ENCODE results near the gene TFIP11.
"Not testable (repeated sequence)": the region's sequence is repeated elsewhere in the genome, so short reads cannot be mapped to it uniquely, and the experiment has no call there.

Gene TFIP11

DNA sequence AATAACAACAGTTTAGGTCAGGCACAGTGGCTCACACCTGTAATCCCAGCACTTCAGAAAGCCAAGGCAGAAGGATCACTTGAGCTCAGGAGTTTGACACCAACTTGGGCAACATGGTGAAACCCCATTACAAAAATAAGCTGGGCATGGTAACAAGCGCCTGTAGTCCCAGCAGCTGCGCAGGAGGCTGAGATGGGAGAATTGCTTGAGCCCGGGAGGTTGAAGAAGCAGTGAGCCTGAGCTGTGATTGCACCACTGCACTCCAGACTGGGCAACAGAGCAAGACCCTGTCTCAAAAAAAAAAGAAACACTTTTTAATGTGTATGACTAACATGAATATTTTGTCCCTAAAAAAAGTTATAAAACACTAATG is 24.5 kb upstream of the TFIP11 start:
- no peaks in the 10 kb centered on the region for H3K27me3 ChIP-seq (ENCODE audit: control insufficient read depth, insufficient read depth, low read length)
- H3K4me1 ChIP-seq (ENCODE audit: control insufficient read depth, low read depth, low read length) = no peaks in the 10 kb centered on the region
- no peak overlapping the region for H3K9ac ChIP-seq (ENCODE audit: low read length)
- peaks cover 57% of the 10 kb centered on the region for H3K36me3 ChIP-seq (ENCODE audit: control insufficient read depth, low read depth, low read length)
- no peaks in the 10 kb centered on the region for H3K9me3 ChIP-seq (ENCODE audit: control insufficient read depth, low read depth, low read length)
- no peak overlapping the region for H3K27ac ChIP-seq (ENCODE audit: low read length)
- H3K4me3 ChIP-seq (ENCODE audit: low read length) = no peak overlapping the region

GRCh38 chr22:26536056-26536761 is 23.9 kb upstream of the TFIP11 start:
- H3K36me3 ChIP-seq (ENCODE audit: control insufficient read depth, low read depth, low read length) = peaks cover 58% of the 10 kb centered on the region
- H3K4me3 ChIP-seq (ENCODE audit: low read length) = no peak overlapping the region
- H3K4me1 ChIP-seq (ENCODE audit: control insufficient read depth, low read depth, low read length) = no peaks in the 10 kb centered on the region
- no peak overlapping the region for H3K27ac ChIP-seq (ENCODE audit: low read length)
- no peaks in the 10 kb centered on the region for H3K9me3 ChIP-seq (ENCODE audit: control insufficient read depth, low read depth, low read length)
- no peak overlapping the region for H3K9ac ChIP-seq (ENCODE audit: low read length)
- H3K27me3 ChIP-seq (ENCODE audit: control insufficient read depth, insufficient read depth, low read length) = no peaks in the 10 kb centered on the region

GRCh38 chr22:26535603-26535908 is 23.3 kb upstream of the TFIP11 start:
- H3K9ac ChIP-seq (ENCODE audit: low read length) = no peak overlapping the region
- peaks cover 57% of the 10 kb centered on the region for H3K36me3 ChIP-seq (ENCODE audit: control insufficient read depth, low read depth, low read length)
- H3K27ac ChIP-seq (ENCODE audit: low read length) = no peak overlapping the region
- H3K9me3 ChIP-seq (ENCODE audit: control insufficient read depth, low read depth, low read length) = no peaks in the 10 kb centered on the region
- no peaks in the 10 kb centered on the region for H3K4me1 ChIP-seq (ENCODE audit: control insufficient read depth, low read depth, low read length)
- H3K27me3 ChIP-seq (ENCODE audit: control insufficient read depth, insufficient read depth, low read length) = no peaks in the 10 kb centered on the region
- no peak overlapping the region for H3K4me3 ChIP-seq (ENCODE audit: low read length)

- Histone ChIP-seq H3K27ac (ENCODE audit: low read length) (no peak overlapping the region), H3K4me3 (ENCODE audit: low read length) (no peak overlapping the region), H3K27me3 (ENCODE audit: control insufficient read depth, insufficient read depth, low read length) (no peaks in the 10 kb centered on the region), H3K9ac (ENCODE audit: low read length) (no peak overlapping the region), H3K9me3 (ENCODE audit: control insufficient read depth, low read depth, low read length) (no peaks in the 10 kb centered on the region), H3K4me1 (ENCODE audit: control insufficient read depth, low read depth, low read length) (no peaks in the 10 kb centered on the region), H3K36me3 (ENCODE audit: control insufficient read depth, low read depth, low read length) (peaks cover 55% of the 10 kb centered on the region)
These were observed 22.8 kb upstream of the TFIP11 start for GRCh38 chr22:26534874-26535602.

GRCh38 chr22:26534171-26534855 is 22.0 kb upstream of the TFIP11 start:
- no peaks in the 10 kb centered on the region for H3K4me1 ChIP-seq (ENCODE audit: control insufficient read depth, low read depth, low read length)
- H3K36me3 ChIP-seq (ENCODE audit: control insufficient read depth, low read depth, low read length) = peaks cover 50% of the 10 kb centered on the region
- H3K4me3 ChIP-seq (ENCODE audit: low read length) = no peak overlapping the region
- no peak overlapping the region for H3K27ac ChIP-seq (ENCODE audit: low read length)
- H3K9ac ChIP-seq (ENCODE audit: low read length) = no peak overlapping the region
- no peaks in the 10 kb centered on the region for H3K9me3 ChIP-seq (ENCODE audit: control insufficient read depth, low read depth, low read length)
- H3K27me3 ChIP-seq (ENCODE audit: control insufficient read depth, insufficient read depth, low read length) = no peaks in the 10 kb centered on the region

DNA sequence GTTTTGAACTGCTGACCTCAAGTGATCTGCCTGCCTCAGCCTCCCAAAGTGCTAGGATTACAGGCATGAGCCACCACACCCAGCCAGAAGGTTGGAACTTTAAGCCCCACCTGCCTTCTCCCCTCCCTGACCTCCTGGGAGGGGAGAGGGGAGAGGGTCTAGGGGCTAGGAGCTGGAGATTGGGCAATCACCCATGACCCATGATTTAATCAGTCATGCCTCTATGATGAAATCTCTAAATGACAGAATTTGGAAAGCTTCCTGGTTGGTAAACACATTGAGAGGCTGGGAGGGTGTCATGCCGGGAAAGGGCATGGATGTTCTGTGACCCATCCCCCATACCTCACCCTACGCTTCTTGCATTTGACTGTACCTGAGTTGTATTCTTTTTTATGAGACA is 17.1 kb upstream of the TFIP11 start:
- Histone ChIP-seq H3K9ac (ENCODE audit: low read length) (no peak overlapping the region), H3K4me1 (ENCODE audit: control insufficient read depth, low read depth, low read length) (no peaks in the 10 kb centered on the region), H3K27me3 (ENCODE audit: control insufficient read depth, insufficient read depth, low read length) (no peaks in the 10 kb centered on the region), H3K4me3 (ENCODE audit: low read length) (no peak overlapping the region), H3K36me3 (ENCODE audit: control insufficient read depth, low read depth, low read length) (peaks cover 59% of the 10 kb centered on the region), H3K27ac (ENCODE audit: low read length) (no peak overlapping the region), H3K9me3 (ENCODE audit: control insufficient read depth, low read depth, low read length) (no peaks in the 10 kb centered on the region)

GRCh38 chr22:26528518-26528917 is 16.2 kb upstream of the TFIP11 start:
- not testable (repeated sequence) for H3K9ac ChIP-seq (ENCODE audit: low read length); H3K4me3 ChIP-seq (ENCODE audit: low read length); H3K27me3 ChIP-seq (ENCODE audit: control insufficient read depth, insufficient read depth, low read length); H3K4me1 ChIP-seq (ENCODE audit: control insufficient read depth, low read depth, low read length); H3K27ac ChIP-seq (ENCODE audit: low read length); H3K9me3 ChIP-seq (ENCODE audit: control insufficient read depth, low read depth, low read length)
- H3K36me3 ChIP-seq (ENCODE audit: control insufficient read depth, low read depth, low read length) = peaks cover 65% of the 10 kb centered on the region

- Histone ChIP-seq H3K4me1 (ENCODE audit: control insufficient read depth, low read depth, low read length) (no peaks in the 10 kb centered on the region), H3K9me3 (ENCODE audit: control insufficient read depth, low read depth, low read length) (no peaks in the 10 kb centered on the region), H3K27ac (ENCODE audit: low read length) (no peak overlapping the region), H3K4me3 (ENCODE audit: low read length) (no peak overlapping the region), H3K9ac (ENCODE audit: low read length) (no peak overlapping the region), H3K27me3 (ENCODE audit: control insufficient read depth, insufficient read depth, low read length) (no peaks in the 10 kb centered on the region), H3K36me3 (ENCODE audit: control insufficient read depth, low read depth, low read length) (peaks cover 63% of the 10 kb centered on the region)
These were observed 15.5 kb upstream of the TFIP11 start for GRCh38 chr22:26527574-26528465.

GRCh38 chr22:26527167-26527566 is 14.9 kb upstream of the TFIP11 start:
- no peak overlapping the region for H3K9ac ChIP-seq (ENCODE audit: low read length)
- H3K27ac ChIP-seq (ENCODE audit: low read length) = no peak overlapping the region
- no peak overlapping the region for H3K4me3 ChIP-seq (ENCODE audit: low read length)
- peaks cover 57% of the 10 kb centered on the region for H3K36me3 ChIP-seq (ENCODE audit: control insufficient read depth, low read depth, low read length)
- no peaks in the 10 kb centered on the region for H3K27me3 ChIP-seq (ENCODE audit: control insufficient read depth, insufficient read depth, low read length)
- H3K4me1 ChIP-seq (ENCODE audit: control insufficient read depth, low read depth, low read length) = no peaks in the 10 kb centered on the region
- H3K9me3 ChIP-seq (ENCODE audit: control insufficient read depth, low read depth, low read length) = no peaks in the 10 kb centered on the region

GRCh38 chr22:26525946-26526564 is 13.8 kb upstream of the TFIP11 start:
- H3K4me3 ChIP-seq (ENCODE audit: low read length) = no peak overlapping the region
- no peaks in the 10 kb centered on the region for H3K9me3 ChIP-seq (ENCODE audit: control insufficient read depth, low read depth, low read length)
- no peaks in the 10 kb centered on the region for H3K27me3 ChIP-seq (ENCODE audit: control insufficient read depth, insufficient read depth, low read length)
- no peak overlapping the region for H3K27ac ChIP-seq (ENCODE audit: low read length)
- H3K4me1 ChIP-seq (ENCODE audit: control insufficient read depth, low read depth, low read length) = no peaks in the 10 kb centered on the region
- H3K9ac ChIP-seq (ENCODE audit: low read length) = no peak overlapping the region
- H3K36me3 ChIP-seq (ENCODE audit: control insufficient read depth, low read depth, low read length) = peaks cover 50% of the 10 kb centered on the region

DNA sequence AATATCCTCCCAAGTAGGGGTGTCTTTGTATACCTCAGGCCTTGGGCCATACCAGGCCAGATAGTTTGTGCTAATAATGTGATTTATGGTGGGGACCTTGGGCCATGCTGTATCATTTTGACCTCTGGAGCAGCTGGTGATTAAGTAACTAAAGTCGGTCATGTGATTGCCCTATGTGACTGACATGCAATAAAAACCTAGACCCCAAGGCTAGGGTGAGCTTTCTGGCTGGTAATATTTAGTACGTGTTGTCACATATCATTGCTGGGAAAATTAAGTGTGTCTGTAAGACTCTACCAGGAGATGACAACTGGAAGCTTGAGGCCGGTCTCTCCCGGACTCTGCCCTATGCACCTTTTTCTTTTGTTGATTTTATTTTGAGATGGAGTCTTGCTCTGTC is 12.6 kb upstream of the TFIP11 start:
- Histone ChIP-seq H3K9me3 (ENCODE audit: control insufficient read depth, low read depth, low read length) (no peaks in the 10 kb centered on the region), H3K36me3 (ENCODE audit: control insufficient read depth, low read depth, low read length) (peaks cover 44% of the 10 kb centered on the region), H3K27ac (ENCODE audit: low read length) (no peak overlapping the region), H3K9ac (ENCODE audit: low read length) (no peak overlapping the region), H3K4me3 (ENCODE audit: low read length) (no peak overlapping the region), H3K4me1 (ENCODE audit: control insufficient read depth, low read depth, low read length) (no peaks in the 10 kb centered on the region), H3K27me3 (ENCODE audit: control insufficient read depth, insufficient read depth, low read length) (no peaks in the 10 kb centered on the region)
